GM21447 (cell line): Measurements from ENCODE around the gene OPRL1.
"Not testable (repeated sequence)": the region's sequence is repeated elsewhere in the genome, so short reads cannot be mapped to it uniquely, and the experiment has no call there.

Source experiments
- ATAC-seq: cut with Tn5 transposase; IDR thresholded peaks from one replicate; pipeline ENCODE4 v1.9.1; 2021; ENCODE audit not compliant: unreplicated experiment

The OPRL1 gene

DNA sequence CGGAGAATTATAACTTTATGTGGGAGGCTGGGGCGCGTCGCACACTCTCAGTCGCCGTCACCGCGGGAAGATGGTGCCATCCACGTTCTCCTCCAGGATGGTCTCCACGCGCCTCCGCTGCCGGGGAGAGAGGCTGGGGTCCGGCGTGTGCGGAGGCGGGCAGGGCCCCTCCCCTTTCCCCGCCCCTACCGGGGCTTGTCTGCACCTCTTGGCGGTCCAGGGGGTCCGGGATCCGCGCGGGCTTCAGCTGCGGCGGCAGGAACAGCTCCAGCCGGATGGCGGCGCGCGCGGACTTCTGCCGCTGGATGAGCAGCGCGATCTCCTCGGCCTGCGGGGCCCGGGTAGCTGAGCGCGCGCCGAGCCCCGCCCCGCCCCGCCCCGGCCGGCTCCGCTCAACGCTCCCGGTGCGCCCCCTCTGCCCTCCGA lies 3.5 kb downstream of the OPRL1 start:
- no peak for ATAC-seq

DNA sequence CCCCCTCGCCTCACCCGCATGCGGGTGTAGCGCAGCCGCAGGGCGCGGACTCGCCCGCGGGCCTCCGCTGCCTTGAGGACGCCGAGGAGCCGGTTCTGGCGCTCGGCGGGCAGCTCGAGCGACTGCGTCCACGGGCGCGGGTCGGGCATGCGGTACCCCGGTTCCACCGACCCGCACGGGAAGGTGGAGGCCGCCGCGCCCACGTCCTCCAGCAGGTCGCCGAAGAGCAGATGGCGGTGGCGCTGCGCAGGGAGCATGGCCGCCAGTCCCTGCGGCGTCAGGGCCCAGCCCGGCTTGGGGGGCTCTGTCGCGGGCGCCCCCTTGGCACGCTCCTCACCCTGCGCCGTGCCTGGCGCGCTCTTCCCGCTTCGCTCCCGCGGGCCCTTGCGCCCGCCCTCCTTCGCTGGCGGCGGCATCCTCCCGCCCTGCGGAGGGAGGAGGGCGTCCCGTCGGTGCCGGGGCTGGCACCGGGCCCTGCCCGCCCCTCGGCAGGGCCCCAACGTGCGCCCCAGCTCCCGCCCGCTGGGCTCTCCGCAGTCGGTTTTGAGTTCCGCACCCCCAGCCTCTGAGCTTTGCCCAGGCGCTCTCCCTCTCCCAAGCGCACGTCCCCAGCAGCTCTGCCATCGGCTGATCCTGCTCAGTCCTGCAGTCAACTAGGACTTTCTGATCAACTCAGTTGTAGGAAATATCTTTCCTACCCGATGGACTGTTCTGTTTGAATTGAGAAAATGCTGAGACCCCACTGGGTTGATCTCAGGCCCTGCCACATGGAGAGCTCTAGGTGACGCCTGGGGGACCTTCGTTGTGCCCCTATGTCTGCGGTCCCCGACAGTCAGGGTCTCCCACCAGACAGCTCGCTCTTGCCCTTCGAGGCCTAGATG lies 4.2 kb downstream of the OPRL1 start, which contains the start of gene LKAAEAR1:
TSS of gene LKAAEAR1 (minus strand) at position 595 of the 881 bp plus-strand sequence. CDS start at position 416, 179 bp downstream.
- no peak for ATAC-seq

DNA sequence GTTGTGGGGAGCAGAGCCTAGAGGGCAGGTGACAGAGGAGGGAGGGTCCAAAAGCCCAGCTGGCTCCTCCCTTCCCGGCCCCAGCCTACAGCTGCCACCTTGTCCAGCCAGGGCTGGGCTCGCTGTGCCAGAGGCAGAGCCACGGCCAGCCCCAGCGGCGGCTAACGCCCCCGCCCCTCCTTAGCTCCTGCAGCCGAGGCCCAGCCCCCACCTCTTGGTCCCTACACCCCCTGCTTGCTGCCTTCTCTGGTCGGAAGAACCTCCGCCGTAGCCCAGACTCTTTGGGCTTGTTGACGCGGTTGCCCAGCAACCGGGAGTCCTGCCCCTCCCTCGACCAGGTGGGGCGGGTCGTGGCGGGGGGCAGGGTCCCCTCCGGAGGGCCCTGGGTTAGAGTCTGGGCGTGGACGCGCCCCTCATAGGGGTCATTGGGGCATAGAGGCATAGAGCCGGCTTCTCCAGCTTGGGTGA lies 4.8 kb downstream of the OPRL1 start:
- ATAC-seq, result no peak

DNA sequence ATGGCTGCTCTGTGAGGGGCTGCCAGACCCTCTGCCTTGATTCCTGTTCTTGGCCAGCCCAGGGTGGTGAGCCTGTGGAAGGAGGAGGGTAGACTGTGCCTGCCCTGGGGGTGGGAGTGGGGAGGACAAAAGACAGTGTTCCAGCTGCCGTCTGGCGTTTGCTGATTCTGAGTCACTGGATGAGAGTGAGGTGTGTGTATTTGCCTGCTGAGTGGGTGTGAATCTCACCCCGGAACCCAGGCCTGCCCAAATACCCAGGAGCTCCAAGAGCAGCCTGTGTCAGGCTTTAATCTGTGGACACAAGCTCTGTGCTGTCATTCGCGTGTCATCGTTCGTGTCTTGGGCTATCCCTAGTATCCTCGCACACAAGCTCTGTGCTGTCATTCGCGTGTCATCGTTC lies 6.9 kb downstream of the OPRL1 start:
- ATAC-seq, result no peak

DNA sequence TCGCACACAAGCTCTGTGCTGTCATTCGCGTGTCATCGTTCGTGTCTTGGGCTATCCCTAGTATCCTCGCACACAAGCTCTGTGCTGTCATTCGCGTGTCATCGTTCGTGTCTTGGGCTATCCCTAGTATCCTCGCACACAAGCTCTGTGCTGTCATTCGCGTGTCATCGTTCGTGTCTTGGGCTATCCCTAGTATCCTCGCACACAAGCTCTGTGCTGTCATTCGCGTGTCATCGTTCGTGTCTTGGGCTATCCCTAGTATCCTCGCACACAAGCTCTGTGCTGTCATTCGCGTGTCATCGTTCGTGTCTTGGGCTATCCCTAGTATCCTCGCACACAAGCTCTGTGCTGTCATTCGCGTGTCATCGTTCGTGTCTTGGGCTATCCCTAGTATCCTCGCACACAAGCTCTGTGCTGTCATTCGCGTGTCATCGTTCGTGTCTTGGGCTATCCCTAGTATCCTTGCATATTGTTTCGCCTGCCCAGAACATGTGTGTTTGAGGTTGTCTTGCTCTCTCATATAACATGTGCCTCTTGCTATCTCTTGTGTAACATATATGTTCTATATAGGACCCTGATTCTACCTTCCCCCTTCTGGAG lies 7.4 kb downstream of the OPRL1 start:
- ATAC-seq, result not testable (repeated sequence)

DNA sequence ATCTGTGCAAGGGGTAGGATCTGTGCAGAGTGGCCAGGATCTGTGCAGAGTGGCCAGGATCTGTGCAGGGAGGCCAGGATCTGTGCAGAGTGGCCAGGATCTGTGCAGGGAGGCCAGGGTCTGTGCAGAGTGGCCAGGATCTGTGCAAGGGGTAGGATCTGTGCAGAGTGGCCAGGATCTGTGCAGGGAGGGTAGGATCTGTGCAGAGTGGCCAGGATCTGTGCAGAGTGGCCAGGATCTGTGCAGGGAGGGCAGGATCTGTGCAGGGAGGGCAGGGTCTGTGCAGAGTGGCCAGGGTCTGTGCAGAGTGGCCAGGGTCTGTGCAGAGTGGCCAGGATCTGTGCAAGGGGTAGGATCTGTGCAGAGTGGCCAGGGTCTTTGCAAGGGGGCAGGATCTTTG lies 8.7 kb downstream of the OPRL1 start:
- not testable (repeated sequence) for ATAC-seq

DNA sequence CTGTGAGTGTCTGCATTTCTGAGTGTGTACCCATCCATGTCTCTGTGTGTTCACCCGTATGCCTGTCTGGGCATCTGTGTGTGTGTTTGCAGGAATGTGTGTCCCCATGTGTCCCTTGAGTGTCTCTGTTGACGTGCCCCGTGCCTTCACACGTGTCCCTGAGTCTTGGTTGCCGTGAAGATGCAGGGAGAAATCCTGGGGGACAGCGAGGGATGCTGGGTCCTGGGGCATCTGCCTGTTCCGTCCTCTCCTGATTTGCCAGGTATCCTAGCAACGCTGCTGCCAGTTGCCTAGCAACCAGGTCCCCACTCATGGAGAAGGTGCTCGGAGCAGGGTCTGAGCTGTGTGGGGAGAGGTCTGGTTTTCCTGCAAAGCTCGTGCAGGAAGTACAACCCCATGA lies 10.3 kb downstream of the OPRL1 start:
- no peak for ATAC-seq

DNA sequence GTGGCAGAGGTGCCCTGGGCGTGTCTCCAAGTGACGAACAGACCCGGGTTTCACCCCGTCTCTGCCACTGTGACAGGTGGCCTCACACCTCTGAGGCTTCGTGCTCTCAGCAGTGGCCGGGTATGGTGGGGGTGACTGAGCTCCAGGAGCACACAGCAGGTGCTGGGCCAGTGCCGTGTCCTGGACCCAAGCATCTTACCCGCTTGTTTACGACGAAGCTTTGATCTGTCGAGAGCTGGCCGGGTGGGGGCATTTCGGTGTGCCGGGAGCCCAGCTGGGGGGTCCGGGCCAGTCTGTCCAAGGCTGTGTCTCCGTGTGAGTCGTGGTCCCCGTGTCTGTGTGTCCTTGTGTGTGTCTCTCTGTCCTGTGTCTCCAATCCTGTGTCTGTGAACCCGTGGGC lies 11.5 kb downstream of the OPRL1 start:
- no peak for ATAC-seq

DNA sequence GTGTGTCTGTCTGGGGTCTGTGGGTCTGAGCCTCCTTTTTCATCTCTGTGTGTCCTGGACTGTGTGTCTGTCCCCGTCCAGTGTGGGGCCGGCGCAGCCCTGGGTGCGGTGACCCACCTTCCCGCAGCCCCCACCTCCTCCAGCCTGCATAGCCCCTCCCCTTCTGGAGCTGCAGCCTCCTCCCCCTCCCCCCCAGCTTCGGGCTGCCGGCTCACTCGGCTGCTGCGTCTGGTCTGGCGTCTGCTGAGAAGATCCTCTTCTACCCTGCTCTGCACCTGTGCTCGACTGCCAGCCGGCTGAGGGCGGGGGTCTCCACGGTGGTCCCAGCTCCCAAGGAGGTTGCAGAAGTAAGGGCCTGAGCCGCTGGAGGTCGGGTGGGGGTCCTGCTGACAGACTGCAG lies 11.9 kb downstream of the OPRL1 start:
- no peak for ATAC-seq

DNA sequence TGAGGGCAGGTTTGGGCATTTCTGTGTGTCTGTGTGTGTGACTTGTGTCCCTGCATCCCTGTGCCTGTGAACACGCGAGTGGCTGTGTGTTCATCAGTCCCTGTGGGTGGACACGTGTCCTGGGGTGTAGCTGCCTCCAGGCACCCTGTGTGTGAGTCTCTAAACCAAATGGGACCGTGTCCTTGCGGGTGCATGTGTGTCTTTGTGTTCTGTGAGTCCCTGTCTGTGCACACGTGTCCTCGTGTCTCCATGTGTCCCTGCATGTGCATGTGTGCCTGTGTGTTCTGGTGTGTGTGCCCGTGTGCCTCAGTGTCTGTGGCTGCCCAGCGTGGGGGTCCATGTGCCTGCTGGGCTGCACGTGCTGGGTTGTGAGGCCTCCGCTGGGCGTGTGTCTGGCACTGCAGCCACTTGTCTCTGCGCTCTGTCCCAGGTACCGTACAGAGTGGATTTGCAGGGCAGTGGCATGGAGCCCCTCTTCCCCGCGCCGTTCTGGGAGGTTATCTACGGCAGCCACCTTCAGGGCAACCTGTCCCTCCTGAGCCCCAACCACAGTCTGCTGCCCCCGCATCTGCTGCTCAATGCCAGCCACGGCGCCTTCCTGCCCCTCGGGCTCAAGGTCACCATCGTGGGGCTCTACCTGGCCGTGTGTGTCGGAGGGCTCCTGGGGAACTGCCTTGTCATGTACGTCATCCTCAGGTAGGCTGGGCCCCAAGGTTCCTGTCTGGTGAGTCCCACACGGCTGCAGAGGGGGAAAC lies 12.6 kb downstream of the OPRL1 start:
- ATAC-seq, result no peak

DNA sequence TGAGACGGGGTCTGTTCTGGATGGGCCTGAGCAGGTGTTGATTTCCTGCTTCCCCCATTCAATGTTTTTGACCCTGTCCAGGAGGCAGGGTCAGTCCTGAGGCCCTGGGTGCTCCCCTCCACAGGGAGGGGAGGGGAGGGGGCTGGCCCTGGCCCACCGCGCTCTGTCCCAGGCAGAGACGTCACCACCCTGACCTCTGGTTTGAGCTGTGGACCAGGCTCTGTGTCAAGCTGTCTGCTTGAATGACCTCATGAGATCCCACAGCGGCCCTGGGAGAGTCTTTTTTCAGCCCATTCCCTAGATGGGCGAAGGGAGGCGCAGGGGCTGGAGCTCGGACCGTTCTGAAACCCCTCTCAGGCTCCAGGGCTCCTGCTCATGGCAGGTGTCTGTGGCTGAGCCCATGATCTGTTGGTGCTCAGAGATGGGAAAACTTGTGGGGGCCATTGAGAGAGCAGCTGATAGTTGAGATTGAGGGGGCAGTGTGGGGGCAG lies 13.2 kb downstream of the OPRL1 start:
- ATAC-seq, result no peak

DNA sequence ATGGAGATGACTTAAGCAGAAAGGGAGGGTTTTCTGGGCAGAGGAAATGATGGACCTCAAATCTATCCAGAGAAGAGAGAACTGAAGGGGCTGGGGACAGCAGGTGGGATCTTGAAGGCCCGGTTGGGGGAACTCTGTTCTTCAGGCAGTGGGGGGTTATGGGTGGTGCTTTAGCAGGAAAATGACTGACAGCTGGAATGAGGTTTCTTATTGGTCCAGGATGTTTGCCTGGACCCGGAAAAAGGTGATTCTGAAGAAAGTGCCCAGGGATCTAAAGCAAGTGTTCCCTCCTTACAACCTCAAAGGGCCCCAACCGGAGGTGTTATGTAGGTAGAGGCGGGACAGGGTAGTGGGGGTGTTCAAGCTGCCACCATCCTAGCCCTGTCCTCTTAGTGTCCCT lies 15.6 kb downstream of the OPRL1 start:
- ATAC-seq, result no peak

DNA sequence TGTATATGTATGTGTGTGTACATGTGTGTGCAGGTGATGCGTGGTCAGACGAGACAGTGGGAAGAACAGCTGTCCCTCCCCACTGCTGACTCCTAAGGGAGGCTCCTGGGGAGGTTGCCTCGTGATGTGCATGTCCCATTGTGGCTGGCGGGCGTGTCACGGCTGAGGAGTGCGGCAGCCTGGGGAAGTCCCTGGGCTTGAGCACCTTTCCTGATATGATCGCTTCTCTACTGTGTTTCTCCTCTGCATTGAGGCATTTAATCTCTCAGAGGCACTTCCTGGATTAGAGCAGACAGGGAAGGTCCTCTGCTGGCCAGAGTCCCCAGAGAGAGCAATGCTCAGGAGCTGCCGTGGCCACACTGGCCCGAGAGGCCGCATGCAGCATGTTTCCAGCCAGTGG lies 16.0 kb downstream of the OPRL1 start:
- no peak for ATAC-seq

DNA sequence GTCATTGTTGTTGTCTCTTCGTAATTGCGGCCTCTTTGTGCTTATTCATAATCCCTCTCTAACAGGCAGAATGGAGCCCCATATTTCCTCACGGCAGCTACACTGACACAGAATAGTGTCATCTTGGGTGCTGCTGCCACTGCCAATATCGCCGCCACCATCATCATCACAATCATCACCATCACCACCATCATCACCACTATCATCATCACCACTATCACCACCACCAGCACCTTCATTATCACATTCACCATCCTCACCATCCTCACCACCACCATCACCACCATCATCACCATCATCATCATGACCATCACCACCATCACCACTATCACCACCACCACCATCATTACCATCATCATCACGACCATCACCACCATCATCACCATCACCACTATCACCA lies 16.7 kb downstream of the OPRL1 start:
- no peak for ATAC-seq

DNA sequence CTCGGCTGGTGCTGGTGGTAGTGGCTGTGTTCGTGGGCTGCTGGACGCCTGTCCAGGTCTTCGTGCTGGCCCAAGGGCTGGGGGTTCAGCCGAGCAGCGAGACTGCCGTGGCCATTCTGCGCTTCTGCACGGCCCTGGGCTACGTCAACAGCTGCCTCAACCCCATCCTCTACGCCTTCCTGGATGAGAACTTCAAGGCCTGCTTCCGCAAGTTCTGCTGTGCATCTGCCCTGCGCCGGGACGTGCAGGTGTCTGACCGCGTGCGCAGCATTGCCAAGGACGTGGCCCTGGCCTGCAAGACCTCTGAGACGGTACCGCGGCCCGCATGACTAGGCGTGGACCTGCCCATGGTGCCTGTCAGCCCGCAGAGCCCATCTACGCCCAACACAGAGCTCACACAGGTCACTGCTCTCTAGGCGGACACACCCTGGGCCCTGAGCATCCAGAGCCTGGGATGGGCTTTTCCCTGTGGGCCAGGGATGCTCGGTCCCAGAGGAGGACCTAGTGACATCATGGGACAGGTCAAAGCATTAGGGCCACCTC lies 18.7 kb downstream of the OPRL1 start:
- ATAC-seq, result no peak

DNA sequence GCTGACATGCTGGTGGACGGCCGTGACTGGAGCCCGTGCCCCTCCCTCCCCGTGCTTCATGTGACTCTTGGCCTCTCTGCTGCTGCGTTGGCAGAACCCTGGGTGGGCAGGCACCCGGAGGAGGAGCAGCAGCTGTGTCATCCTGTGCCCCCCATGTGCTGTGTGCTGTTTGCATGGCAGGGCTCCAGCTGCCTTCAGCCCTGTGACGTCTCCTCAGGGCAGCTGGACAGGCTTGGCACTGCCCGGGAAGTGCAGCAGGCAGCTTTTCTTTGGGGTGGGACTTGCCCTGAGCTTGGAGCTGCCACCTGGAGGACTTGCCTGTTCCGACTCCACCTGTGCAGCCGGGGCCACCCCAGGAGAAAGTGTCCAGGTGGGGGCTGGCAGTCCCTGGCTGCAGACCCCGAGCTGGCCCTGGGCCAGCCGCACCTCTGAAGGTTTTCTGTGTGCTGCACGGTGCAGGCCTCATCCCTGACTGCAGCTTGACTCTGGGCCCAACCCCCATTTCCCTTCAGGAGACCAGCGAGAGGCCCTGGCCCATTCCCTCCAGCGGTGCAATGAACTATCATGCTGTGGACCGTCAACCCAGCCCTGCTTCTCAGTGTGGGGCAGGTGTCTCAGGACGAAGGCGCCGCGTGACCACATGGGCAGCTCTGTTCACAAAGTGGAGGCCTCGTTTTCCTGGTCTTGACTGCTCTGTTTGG lies 19.4 kb downstream of the OPRL1 start:
- ATAC-seq, result no peak

DNA sequence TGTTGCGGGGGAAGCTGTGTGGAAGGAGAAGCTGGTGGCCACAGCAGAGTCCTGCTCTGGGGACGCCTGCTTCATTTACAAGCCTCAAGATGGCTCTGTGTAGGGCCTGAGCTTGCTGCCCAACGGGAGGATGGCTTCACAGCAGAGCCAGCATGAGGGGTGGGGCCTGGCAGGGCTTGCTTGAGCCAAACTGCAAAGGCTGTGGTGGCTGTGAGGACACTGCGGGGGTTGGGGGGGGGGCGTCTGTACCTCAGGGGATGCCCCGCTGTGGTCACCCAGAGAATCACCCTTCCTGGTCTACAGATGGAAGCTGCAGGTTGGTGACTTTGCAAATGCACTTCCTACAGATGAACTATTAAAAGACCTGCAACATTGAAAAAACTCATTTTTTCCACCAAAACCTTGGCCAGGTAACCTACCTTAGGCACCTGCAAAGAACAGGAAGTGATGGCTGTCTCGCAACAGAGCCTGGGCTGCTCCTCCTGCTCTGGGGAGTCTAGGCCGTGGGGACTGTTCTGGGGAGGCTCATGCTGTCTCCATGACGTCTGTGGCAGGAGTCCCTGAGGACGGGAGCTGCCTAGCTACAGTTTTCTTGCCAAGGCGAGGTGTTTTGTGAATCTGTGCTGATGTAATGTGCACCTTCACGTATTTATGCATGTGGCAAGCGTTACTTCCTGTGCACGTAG lies 20.1 kb downstream of the OPRL1 start:
- peak; percentile 60 for ATAC-seq

DNA sequence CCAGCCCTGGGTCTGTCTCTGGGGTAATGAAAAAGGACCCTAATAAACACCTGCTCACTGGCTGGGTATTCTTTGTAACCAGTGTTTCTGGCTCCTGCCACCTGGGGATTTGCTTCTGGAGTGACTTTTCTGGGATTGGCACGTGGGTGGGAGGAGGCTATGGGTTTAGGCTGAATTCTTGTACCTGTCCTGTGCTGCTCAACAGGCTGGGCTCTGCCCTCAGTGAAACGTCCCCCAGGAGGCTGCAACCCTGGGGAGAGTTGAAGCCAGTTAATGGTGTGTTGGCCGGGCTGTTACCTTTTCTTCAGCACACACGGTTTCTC lies 20.6 kb downstream of the OPRL1 start:
- peak; percentile 9 for ATAC-seq

DNA sequence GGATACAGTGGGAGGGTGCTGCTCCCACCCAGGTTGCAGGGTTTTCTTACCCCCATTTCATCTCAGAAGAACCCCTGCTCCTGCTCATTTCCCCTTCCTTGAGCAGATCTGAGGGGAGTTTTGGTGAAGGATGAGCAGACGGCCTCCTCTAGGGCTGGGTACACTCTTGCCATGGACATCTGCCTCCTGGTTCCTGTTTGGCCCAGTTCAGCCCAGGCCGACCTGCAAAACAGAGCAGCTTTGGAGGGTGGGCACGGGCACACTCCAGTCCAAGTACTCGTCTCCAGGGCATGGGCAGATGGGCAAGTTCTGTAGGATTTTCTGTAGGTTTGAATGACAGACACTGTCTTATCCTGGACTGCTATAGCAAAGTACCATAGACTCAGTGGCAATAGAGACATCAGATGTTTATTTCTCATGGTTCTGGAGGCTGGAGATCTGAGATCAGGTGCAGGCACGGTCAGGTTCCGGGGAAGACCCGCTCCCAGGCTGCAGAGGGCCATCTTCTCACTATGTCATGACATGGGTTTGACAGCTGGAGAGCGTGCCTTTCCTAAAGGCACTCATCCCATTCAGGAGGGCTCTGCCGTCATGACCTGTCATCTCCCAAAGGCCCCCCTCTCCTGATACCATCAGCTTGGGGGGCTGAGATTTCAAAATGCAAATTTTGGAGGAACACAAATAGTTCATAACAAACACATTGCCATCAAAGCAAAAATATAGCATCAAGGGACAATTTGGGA lies 21.2 kb downstream of the OPRL1 start:
- no peak for ATAC-seq
